ENCODE data around the gene ECHS1.
A peak's percentile ranks its signal among the peaks of the same experiment; 100 is the strongest.
"Not testable (repeated sequence)": the region's sequence is repeated elsewhere in the genome, so short reads cannot be mapped to it uniquely, and the experiment has no call there.

The ECHS1 gene

GRCh38 chr10:133399123-133399601, 26.0 kb upstream of the ECHS1 start:
- DNase-seq (ENCODE audit: low read depth): no peak

- DNase-seq (ENCODE audit: low read depth): no peak
Observed at GRCh38 chr10:133397938-133398337, 24.8 kb upstream of the ECHS1 start.

- no peak for DNase-seq (ENCODE audit: low read depth)
Observed at GRCh38 chr10:133396035-133396624, 23.0 kb upstream of the ECHS1 start.

GRCh38 chr10:133394801-133395221, 21.7 kb upstream of the ECHS1 start:
- DNase-seq (ENCODE audit: low read depth): no peak

- DNase-seq (ENCODE audit: low read depth): peak; percentile 94
Observed at GRCh38 chr10:133394064-133394663, 21.0 kb upstream of the ECHS1 start, which contains the start of gene MTG1. Gene MTG1, plus strand, starts transcription at chr10:133394157. Its CDS starts 64 bp downstream, at chr10:133394221.

- no peak for DNase-seq (ENCODE audit: low read depth)
Observed at GRCh38 chr10:133393401-133394063, 20.4 kb upstream of the ECHS1 start.

- no peak for DNase-seq (ENCODE audit: low read depth)
Observed at GRCh38 chr10:133391761-133392518, 18.8 kb upstream of the ECHS1 start.

GRCh38 chr10:133391249-133391635, 18.1 kb upstream of the ECHS1 start:
- no peak for DNase-seq (ENCODE audit: low read depth)

GRCh38 chr10:133390597-133391248, 17.6 kb upstream of the ECHS1 start:
- no peak for DNase-seq (ENCODE audit: low read depth)

GRCh38 chr10:133388973-133389818, 16.0 kb upstream of the ECHS1 start:
- DNase-seq (ENCODE audit: low read depth): peak; percentile 26

GRCh38 chr10:133388236-133388972, 15.2 kb upstream of the ECHS1 start:
- no peak for DNase-seq (ENCODE audit: low read depth)

- not testable (repeated sequence) for DNase-seq (ENCODE audit: low read depth)
Observed at GRCh38 chr10:133386951-133387350, 13.8 kb upstream of the ECHS1 start.

GRCh38 chr10:133385214-133385613, 12.1 kb upstream of the ECHS1 start:
- DNase-seq (ENCODE audit: low read depth): no peak

- no peak for DNase-seq (ENCODE audit: low read depth)
Observed at GRCh38 chr10:133384071-133384470, 10.9 kb upstream of the ECHS1 start.

- no peak for DNase-seq (ENCODE audit: low read depth)
Observed at GRCh38 chr10:133383551-133383950, 10.4 kb upstream of the ECHS1 start.

- no peak for DNase-seq (ENCODE audit: low read depth)
Observed at GRCh38 chr10:133381036-133381435, 7.9 kb upstream of the ECHS1 start.

- DNase-seq (ENCODE audit: low read depth): no peak
Observed at GRCh38 chr10:133379801-133380666, 6.9 kb upstream of the ECHS1 start.

GRCh38 chr10:133379152-133379800, 6.1 kb upstream of the ECHS1 start, which contains the start of gene PAOX:
Gene PAOX, plus strand, starts transcription at chr10:133379262. Its CDS starts 55 bp downstream, at chr10:133379317.
- DNase-seq (ENCODE audit: low read depth): peak; percentile 47
